ENCODE results near the gene OAS2. TPM values are rescaled to one million over a fixed set of nuclear protein-coding genes. Genes with fewer than 3 reads are reported as not detected.
A peak's percentile ranks its signal among the peaks of the same experiment; 100 is the strongest.

Gene OAS2
- total RNA-seq, 1 donor from 2014 or later = 4.8 TPM

- intact Hi-C loops (cut with micrococcal nuclease) = no loop called here
- no peaks in the 10 kb centered on the region for H3K36me3 ChIP-seq
- H3K4me3 ChIP-seq = peak overlapping the region; percentile 73
- H3K9me3 ChIP-seq (replicated peaks) = no peaks in the 10 kb centered on the region
- TF ChIP-seq CTCF (IDR thresholded peaks at IDR 0.05; ENCODE audit: borderline replicate concordance) = no peak
- H3K27ac ChIP-seq (replicated peaks) = no peak overlapping the region
- H3K27me3 ChIP-seq (ENCODE audit: low read depth) = peaks cover 88% of the 10 kb centered on the region
- DNase-seq = no peak
- peaks cover 16% of the 10 kb centered on the region for H3K4me1 ChIP-seq
Measured at GRCh38 chr12:113055594-113056380, 77.5 kb downstream of the OAS2 start.

DNA sequence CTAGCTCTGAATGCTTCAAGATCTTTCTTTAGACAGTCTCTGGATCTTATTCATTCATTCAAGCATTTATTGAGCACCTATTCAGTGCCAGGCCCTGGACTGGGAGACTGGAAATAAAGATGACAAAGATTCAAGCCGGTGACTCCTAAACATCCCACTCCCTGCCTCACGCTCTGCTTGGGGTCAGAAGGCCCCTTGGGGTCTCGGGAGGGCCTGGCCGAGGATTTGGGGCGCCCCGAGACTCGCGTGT, 78.0 kb downstream of the OAS2 start:
- no peak for DNase-seq
- H3K27ac ChIP-seq (replicated peaks) = peak overlapping the region; percentile 42
- intact Hi-C loops (cut with micrococcal nuclease) = no loop called here
- no peaks in the 10 kb centered on the region for H3K36me3 ChIP-seq
- peak overlapping the region; percentile 73 for H3K4me3 ChIP-seq
- TF ChIP-seq CTCF (IDR thresholded peaks at IDR 0.05; ENCODE audit: borderline replicate concordance) = no peak
- no peaks in the 10 kb centered on the region for H3K9me3 ChIP-seq (replicated peaks)
- peaks cover 91% of the 10 kb centered on the region for H3K27me3 ChIP-seq (ENCODE audit: low read depth)
- H3K4me1 ChIP-seq = peaks cover 16% of the 10 kb centered on the region

- H3K27me3 ChIP-seq (ENCODE audit: low read depth) = peaks cover 94% of the 10 kb centered on the region
- no peaks in the 10 kb centered on the region for H3K36me3 ChIP-seq
- no peaks in the 10 kb centered on the region for H3K9me3 ChIP-seq (replicated peaks)
- H3K27ac ChIP-seq (replicated peaks) = peak within 1 kb of the TSS; percentile 42
- no peak for TF ChIP-seq CTCF (IDR thresholded peaks at IDR 0.05; ENCODE audit: borderline replicate concordance)
- H3K4me1 ChIP-seq = peaks cover 16% of the 10 kb centered on the region
- intact Hi-C loops (cut with micrococcal nuclease) = no loop called here
- peak; percentile 43 for DNase-seq
- H3K4me3 ChIP-seq = peak within 1 kb of the TSS; percentile 73
Measured at GRCh38 chr12:113056631-113057488, 78.5 kb downstream of the OAS2 start, which contains the start of gene DTX1. TSS of gene DTX1 (plus strand) at chr12:113056730. CDS start at chr12:113058193, 1,463 bp downstream.

- no peaks in the 10 kb centered on the region for H3K9me3 ChIP-seq (replicated peaks)
- peaks cover 94% of the 10 kb centered on the region for H3K27me3 ChIP-seq (ENCODE audit: low read depth)
- H3K36me3 ChIP-seq = no peaks in the 10 kb centered on the region
- peak overlapping the region; percentile 73 for H3K4me3 ChIP-seq
- intact Hi-C loops (cut with micrococcal nuclease) = no loop called here
- peaks cover 16% of the 10 kb centered on the region for H3K4me1 ChIP-seq
- no peak for TF ChIP-seq CTCF (IDR thresholded peaks at IDR 0.05; ENCODE audit: borderline replicate concordance)
- no peak for DNase-seq
- peak overlapping the region; percentile 42 for H3K27ac ChIP-seq (replicated peaks)
Measured at GRCh38 chr12:113057565-113058485, 79.5 kb downstream of the OAS2 start.

DNA sequence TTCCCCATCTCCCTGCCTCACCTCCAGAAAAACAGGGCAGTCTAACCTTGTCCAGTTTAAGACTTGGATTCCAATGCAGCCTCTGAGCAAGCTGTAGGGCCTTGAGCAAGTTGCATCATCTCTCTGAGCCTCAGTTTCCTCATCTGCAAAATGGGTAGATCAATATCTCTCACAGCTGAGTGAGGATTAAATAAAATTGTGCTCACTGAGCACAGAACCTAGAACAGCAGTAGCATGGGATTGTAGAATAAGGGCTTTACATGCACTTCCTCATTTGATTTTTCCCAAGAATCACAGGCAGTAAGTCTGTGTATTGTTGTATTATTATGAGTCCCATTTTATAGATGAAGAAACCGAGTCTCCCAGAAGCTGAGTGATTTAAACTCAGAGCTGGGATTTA, 80.2 kb downstream of the OAS2 start:
- peaks cover 95% of the 10 kb centered on the region for H3K27me3 ChIP-seq (ENCODE audit: low read depth)
- no peaks in the 10 kb centered on the region for H3K36me3 ChIP-seq
- H3K4me1 ChIP-seq = peaks cover 16% of the 10 kb centered on the region
- intact Hi-C loops (cut with micrococcal nuclease) = no loop called here
- H3K9me3 ChIP-seq (replicated peaks) = no peaks in the 10 kb centered on the region
- H3K27ac ChIP-seq (replicated peaks) = no peak overlapping the region
- DNase-seq = no peak
- TF ChIP-seq CTCF (IDR thresholded peaks at IDR 0.05; ENCODE audit: borderline replicate concordance) = no peak
- H3K4me3 ChIP-seq = no peak overlapping the region

All from left ventricle myocardium inferior (tissue), 1 donor.